Astrocyte of the cerebellum (primary cell): ENCODE data around the gene FGD4.

Experiments used
- DNase-seq: peaks from one replicate; pipeline ENCODE4 v3.0.0-alpha.2; 2011; ENCODE audit warnings: low read depth
- H3K4me3 ChIP-seq: 2 replicates; pipeline ENCODE4 v1.5.1; 2011; ENCODE audit warnings: mild to moderate bottlenecking, low read depth, low read length, moderate library complexity
- in situ Hi-C: cut with HindIII; loops from 2 replicates; pipeline ENCODE4 v1.10.0; 2017; ENCODE audit warnings: low sequenced_read_pairs
- TF ChIP-seq, protein P1 (sequence below): IDR thresholded peaks from 2 replicates; pipeline ENCODE4 v1.5.1; 2012; ENCODE audit warnings: low read length, low read depth, moderate library complexity, mild to moderate bottlenecking; ENCODE audit errors: missing control alignments

FGD4 gene

DNA sequence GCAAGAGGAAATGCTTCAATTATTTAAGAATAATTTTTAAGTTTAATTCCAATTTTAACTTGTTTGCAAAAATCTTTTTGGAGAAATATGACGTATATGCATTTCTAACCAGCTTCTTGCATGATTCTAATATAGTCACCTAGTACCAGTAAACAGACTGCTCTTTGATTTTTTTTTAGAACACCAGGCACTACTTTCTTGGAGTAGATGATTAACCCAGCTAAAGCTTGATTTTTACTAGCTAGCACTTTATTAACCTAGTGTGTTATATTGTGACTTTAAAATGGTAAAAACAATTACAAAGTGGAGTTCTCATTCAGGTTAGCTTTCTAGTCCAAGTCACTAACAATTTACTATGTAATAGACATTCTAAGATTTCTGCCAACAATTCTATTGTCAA lies 32.6 kb upstream of the FGD4 start:
- in situ Hi-C loops, result loop anchor here (5.0 kb wide), 1 partner anchor 306 kb away; no protein-coding TSS in a partner anchor
- no peak for DNase-seq
- no peak overlapping the region for H3K4me3 ChIP-seq
- TF ChIP-seq, protein P1, sequence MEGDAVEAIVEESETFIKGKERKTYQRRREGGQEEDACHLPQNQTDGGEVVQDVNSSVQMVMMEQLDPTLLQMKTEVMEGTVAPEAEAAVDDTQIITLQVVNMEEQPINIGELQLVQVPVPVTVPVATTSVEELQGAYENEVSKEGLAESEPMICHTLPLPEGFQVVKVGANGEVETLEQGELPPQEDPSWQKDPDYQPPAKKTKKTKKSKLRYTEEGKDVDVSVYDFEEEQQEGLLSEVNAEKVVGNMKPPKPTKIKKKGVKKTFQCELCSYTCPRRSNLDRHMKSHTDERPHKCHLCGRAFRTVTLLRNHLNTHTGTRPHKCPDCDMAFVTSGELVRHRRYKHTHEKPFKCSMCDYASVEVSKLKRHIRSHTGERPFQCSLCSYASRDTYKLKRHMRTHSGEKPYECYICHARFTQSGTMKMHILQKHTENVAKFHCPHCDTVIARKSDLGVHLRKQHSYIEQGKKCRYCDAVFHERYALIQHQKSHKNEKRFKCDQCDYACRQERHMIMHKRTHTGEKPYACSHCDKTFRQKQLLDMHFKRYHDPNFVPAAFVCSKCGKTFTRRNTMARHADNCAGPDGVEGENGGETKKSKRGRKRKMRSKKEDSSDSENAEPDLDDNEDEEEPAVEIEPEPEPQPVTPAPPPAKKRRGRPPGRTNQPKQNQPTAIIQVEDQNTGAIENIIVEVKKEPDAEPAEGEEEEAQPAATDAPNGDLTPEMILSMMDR, result no peak

DNA sequence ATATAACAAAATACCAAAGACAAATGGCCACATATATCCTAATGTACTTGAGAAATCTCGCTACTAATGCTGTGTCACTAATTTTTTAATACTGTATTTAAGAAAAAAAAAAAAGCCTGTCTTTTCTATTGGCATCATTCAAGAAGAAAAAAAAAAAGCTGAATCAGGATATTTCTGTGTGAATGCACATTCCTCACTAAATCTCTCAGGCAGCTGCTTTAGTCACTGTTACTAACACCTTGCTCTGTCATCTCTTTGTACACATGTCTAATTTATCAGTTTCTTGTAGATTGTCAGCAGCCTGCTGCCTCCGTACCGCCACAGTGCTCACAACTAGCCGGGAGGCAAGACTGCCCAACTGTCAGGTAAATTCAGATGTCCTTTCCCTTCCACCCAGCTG lies 32.0 kb upstream of the FGD4 start:
- DNase-seq, result no peak
- TF ChIP-seq, protein P1, result no peak
- no peak overlapping the region for H3K4me3 ChIP-seq
- in situ Hi-C loops, result loop anchor here (5.0 kb wide), 1 partner anchor 305 kb away; no protein-coding TSS in a partner anchor

DNA sequence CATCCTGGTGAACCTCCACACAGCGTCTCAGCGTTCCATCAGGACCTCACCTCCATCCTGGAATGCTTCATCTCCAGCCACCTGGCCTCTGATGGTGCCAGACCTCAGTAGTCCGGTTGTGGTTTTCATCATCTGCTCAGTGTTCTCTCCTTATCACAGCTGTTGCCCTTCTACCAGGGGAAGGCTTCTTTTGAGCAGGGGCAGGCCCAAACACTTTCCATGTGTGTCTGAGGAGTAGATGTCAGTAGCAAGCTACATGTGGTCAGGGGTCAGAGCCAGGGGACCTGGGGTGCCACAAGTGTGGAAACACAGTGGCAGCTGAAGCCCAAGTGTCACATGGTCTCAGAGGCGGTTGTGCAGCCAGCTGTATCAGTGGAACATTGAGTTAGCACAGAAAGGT lies 30.2 kb upstream of the FGD4 start:
- in situ Hi-C loops, result loop anchor here (5.0 kb wide), 1 partner anchor 303 kb away; no protein-coding TSS in a partner anchor

DNA sequence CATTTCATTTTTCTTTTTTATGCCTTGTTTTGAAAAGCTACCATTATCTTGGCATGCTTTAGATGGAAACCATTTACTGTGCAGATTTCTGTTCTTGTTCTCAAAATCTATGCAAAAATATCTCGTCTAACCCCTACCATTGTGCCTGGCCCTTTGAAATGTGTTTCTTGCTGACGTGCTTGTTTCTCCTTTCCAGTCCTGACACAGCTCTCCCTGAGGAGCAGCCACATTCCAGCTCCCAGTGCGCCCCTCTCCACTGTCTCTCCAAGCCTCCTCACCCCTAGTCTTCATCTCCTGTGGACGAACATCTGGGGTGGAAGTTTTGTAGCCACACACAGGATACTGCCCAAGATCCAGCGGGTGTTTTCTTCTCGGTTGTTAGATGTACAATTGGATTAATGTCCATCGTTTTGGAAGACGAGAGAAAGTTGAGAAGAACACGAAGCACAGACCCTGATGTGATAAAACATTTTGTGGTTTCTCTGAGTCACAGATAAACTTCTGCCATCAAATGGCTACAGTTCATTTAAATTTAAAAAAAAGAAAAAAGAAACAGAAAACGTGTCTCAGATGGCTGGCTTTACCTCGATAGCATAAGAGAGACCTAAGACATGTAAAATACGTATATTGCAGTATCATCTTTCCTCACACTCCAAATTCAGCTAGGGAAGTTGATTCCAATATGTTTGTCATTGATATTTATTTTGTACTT lies 21.9 kb upstream of the FGD4 start:
- TF ChIP-seq, protein P1, result no peak
- in situ Hi-C loops, result no loop called here
- DNase-seq, result no peak
- no peak overlapping the region for H3K4me3 ChIP-seq

More for the DNA sequence above, 30.2 kb upstream of the FGD4 start:
- DNase-seq, result no peak
- TF ChIP-seq, protein P1, result no peak
- no peak overlapping the region for H3K4me3 ChIP-seq

DNA sequence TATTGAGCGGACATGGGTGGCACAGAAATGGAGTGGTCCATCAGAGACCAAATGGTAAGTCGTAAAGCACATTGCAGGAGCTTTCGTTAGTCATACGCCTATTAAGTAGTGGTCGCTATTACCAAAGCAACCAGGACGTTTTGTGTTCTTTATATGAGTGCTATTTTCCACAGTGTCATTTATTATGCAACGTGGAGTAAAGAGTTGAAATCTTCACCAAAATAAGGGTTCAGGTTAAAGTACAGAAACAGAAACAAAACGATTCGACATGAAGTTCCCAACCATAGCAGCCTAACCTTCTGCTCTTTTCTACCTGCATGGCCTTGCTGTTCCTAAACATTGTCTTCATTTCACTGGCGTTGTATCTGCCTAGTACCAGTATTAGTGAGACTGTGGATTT lies 20.1 kb upstream of the FGD4 start:
- in situ Hi-C loops, result no loop called here

DNA sequence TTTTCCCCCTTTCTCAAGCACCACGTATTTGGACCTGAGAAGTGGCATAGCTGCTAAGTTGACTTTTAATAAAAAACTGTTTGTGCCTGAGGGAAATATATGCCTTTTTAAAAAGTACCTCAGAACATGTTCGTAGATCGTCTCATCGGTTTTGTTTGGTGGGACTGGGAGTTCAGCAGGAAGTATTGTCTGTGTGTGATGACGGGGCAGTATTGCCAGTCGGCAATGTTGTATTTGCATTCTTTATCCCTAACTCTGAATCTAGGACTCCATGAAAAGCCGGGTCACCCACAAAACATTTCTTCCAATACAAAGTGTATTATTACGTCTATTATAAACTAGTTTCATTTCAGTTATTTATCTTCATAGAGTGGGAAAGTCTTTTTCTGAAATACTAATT lies 19.7 kb upstream of the FGD4 start:
- TF ChIP-seq, protein P1, result no peak
- no peak overlapping the region for H3K4me3 ChIP-seq
- no peak for DNase-seq
- in situ Hi-C loops, result no loop called here

More for the DNA sequence above, 20.1 kb upstream of the FGD4 start:
- TF ChIP-seq, protein P1, result no peak
- no peak for DNase-seq
- no peak overlapping the region for H3K4me3 ChIP-seq
